CMK (cell line): ENCODE data around the gene FFAR3.
"Not testable (repeated sequence)": the region's sequence is repeated elsewhere in the genome, so short reads cannot be mapped to it uniquely, and the experiment has no call there.

Experiments
- DNase-seq: peaks from one replicate; pipeline ENCODE4 v3.0.0-alpha.2; 2010; ENCODE audit warnings: low read depth

Gene FFAR3

GRCh38 chr19:35401416-35401815, 43.2 kb downstream of the FFAR3 start:
- DNase-seq: not testable (repeated sequence)

- peak; percentile 39 for DNase-seq
Measured at GRCh38 chr19:35403116-35403760, 45.0 kb downstream of the FFAR3 start.

GRCh38 chr19:35404879-35405622, 46.8 kb downstream of the FFAR3 start:
- DNase-seq: no peak

- DNase-seq: no peak
Measured at GRCh38 chr19:35407619-35408018, 49.4 kb downstream of the FFAR3 start.

GRCh38 chr19:35408284-35409171, 50.3 kb downstream of the FFAR3 start:
- DNase-seq: no peak

GRCh38 chr19:35409191-35409590, 50.9 kb downstream of the FFAR3 start:
- no peak for DNase-seq
